Measurements from ENCODE around the gene TTK. TPM values are rescaled to one million over a fixed set of nuclear protein-coding genes. Genes with fewer than 3 reads are reported as not detected.

Gene TTK
- total and polyA plus RNA-seq, 2 experiments from 2014 or later: 50.7 to 79.6 TPM

GRCh38 chr6:79969784-79970183 lies 34.7 kb upstream of the TTK start:
- H3K4me3 Mint-ChIP-seq: no peak overlapping the region
- H3K4me1 Mint-ChIP-seq: no peaks in the 10 kb centered on the region
- H3K27ac Mint-ChIP-seq: no peak overlapping the region

More at GRCh38 chr6:79969784-79970183, 34.7 kb upstream of the TTK start:
- no peaks in the 10 kb centered on the region for H3K36me3 ChIP-seq (ENCODE audit: insufficient read depth)
- Mint-ChIP-seq H3K36me3 (ENCODE audit: low read depth) (peaks cover 16% of the 10 kb centered on the region; the same call in 2 of the 3 replicates), H3K27me3 (ENCODE audit: insufficient read depth, low read depth, poor library complexity) (peaks cover 4% of the 10 kb centered on the region), H3K9me3 (peaks cover 43% of the 10 kb centered on the region)
- H4K20me1 ChIP-seq (replicated peaks; ENCODE audit: insufficient read depth): no peaks in the 10 kb centered on the region
- no peak overlapping the region for H3K4me3 ChIP-seq
- ATAC-seq: no peak
- H3K4me1 ChIP-seq (ENCODE audit: insufficient read depth): no peaks in the 10 kb centered on the region
- H3K4me2 ChIP-seq: no peak overlapping the region
- H2AFZ ChIP-seq: no peak overlapping the region
- no peaks in the 10 kb centered on the region for H3K9me2 ChIP-seq (ENCODE audit: insufficient read depth)
- H3K79me2 ChIP-seq (replicated peaks; ENCODE audit: insufficient read depth): no peaks in the 10 kb centered on the region
- no peaks in the 10 kb centered on the region for H3K27me3 ChIP-seq (ENCODE audit: insufficient read depth)
- H3K27ac ChIP-seq (ENCODE audit: low read depth): no peak overlapping the region
- no peaks in the 10 kb centered on the region for H3F3A ChIP-seq (replicated peaks; ENCODE audit: low read depth)
- TF ChIP-seq ZNF114 (CRISPR knock-in tag; IDR thresholded peaks at IDR 0.05) (no peak), EZH2 (IDR thresholded peaks at IDR 0.05; ENCODE audit: low read depth, unreplicated experiment) (no peak), EZH2phosphoT487 (IDR thresholded peaks at IDR 0.05; ENCODE audit: unreplicated experiment) (no peak), STAT1 (IDR thresholded peaks at IDR 0.05; ENCODE audit: unreplicated experiment) (no peak), CREB1 (CRISPR knock-in tag; IDR thresholded peaks at IDR 0.05; ENCODE audit: low read depth) (no peak), ETS1 (IDR thresholded peaks at IDR 0.05) (no peak), CTCF (conservative IDR thresholded peaks at IDR 0.05; ENCODE audit: low read depth in 2 of 2) (no peak), REST (IDR thresholded peaks at IDR 0.05; ENCODE audit: unreplicated experiment) (no peak), NANOG (IDR thresholded peaks at IDR 0.05; ENCODE audit: borderline replicate concordance) (no peak), ZNF462 (CRISPR knock-in tag; IDR thresholded peaks at IDR 0.05) (no peak), JUNB (IDR thresholded peaks at IDR 0.05; ENCODE audit: unreplicated experiment) (no peak), ZNF331 (CRISPR knock-in tag; IDR thresholded peaks at IDR 0.05; ENCODE audit: low read depth) (no peak), POLR2AphosphoS5 (IDR thresholded peaks at IDR 0.05; ENCODE audit: low read depth) (no peak)
- no peak for DNase-seq (ENCODE audit: low spot score)
